Measurements from ENCODE around the gene RELT. TPM values are rescaled to one million over a fixed set of nuclear protein-coding genes. Genes with fewer than 3 reads are reported as not detected.

RELT gene
- total RNA-seq, 1 experiment from 2014 or later: 10.2 TPM

DNA sequence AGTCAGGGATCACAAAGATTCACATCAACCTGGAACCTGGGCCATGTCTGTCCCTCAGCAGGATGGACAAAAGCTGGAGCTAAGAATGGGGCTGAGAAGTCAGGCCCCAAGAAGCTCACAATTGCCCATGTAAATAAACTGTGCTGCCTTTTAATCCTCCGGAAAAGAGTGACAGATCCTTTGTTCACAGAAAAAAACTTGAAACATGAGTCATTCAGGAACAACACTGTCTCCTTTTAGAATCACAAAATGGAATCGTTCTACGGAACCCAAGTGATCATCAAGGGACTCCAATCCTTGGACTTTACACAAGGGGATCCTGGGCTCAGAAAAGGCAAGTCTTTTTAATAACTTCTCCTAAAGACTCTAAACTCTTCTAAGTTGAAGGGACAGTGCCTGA lies 36.1 kb downstream of the RELT start:
- Mint-ChIP-seq H3K4me1 (peaks cover 9 to 16% of the 10 kb centered on the region in 2 experiments; a peak in 3 of 4 replicates), H3K27me3 (ENCODE audit: low read depth) (no peaks in the 10 kb centered on the region), H3K36me3 (ENCODE audit: insufficient read depth in 1 of 3, low read depth in 3 of 3) (peaks cover 18 to 28% (median 26%) of the 10 kb centered on the region in 3 experiments; a peak in 6 of 7 replicates), H3K27ac (no peak overlapping the region; a peak in 1 of 7 replicates), H3K4me3 (no peak overlapping the region), H3K9me3 (no peaks in the 10 kb centered on the region)
- Histone ChIP-seq H3K9me3 (ENCODE audit: control insufficient read depth, low read depth, low read length) (no peaks in the 10 kb centered on the region), H2BK20ac (ENCODE audit: low read depth, low read length, poor library complexity, severe bottlenecking) (no peak overlapping the region), H2BK15ac (ENCODE audit: low read depth, low read length) (no peak overlapping the region), H3K4ac (ENCODE audit: low read depth, low read length) (no peak overlapping the region), H4K5ac (ENCODE audit: insufficient read length, low read depth, low read length) (no peak overlapping the region), H3K27me3 (ENCODE audit: insufficient read depth, low read length) (no peaks in the 10 kb centered on the region), H3K79me1 (ENCODE audit: insufficient read depth, low read depth, low read length, poor library complexity, severe bottlenecking) (no peaks in the 10 kb centered on the region), H2BK120ac (ENCODE audit: low read depth, low read length, poor library complexity, severe bottlenecking) (no peak overlapping the region), H2AK5ac (ENCODE audit: insufficient read length, low read length) (no peak overlapping the region), H3K4me1 (ENCODE audit: insufficient read depth, low read length) (no peaks in the 10 kb centered on the region), H2BK12ac (ENCODE audit: insufficient read length, low read depth, low read length) (no peak overlapping the region), H4K20me1 (ENCODE audit: control insufficient read depth, insufficient read depth, insufficient read length) (no peaks in the 10 kb centered on the region), H3K4me2 (ENCODE audit: insufficient read depth, insufficient read length, low read length) (no peak overlapping the region), H2AFZ (ENCODE audit: low read length) (no peak overlapping the region), H3K9ac (ENCODE audit: extremely low read depth, insufficient read length, low read length) (no peak overlapping the region), H4K8ac (replicated peaks; ENCODE audit: insufficient read length, low read depth, low read length) (no peak overlapping the region), H3K79me2 (ENCODE audit: insufficient read depth, low read length) (no peaks in the 10 kb centered on the region), H2BK5ac (ENCODE audit: insufficient read length, low read length) (no peak overlapping the region), H4K91ac (ENCODE audit: insufficient read length, low read depth, low read length) (no peak overlapping the region), H3T11ph (ENCODE audit: low read length) (no peak overlapping the region), H3K23ac (ENCODE audit: insufficient read length, low read depth, low read length) (no peak overlapping the region), H3K56ac (ENCODE audit: insufficient read length, low read depth, low read length) (no peak overlapping the region), H3K27ac (ENCODE audit: insufficient read length, low read depth, low read length) (no peak overlapping the region), H3K18ac (ENCODE audit: insufficient read length, low read depth, low read length) (no peak overlapping the region), H3K23me2 (ENCODE audit: insufficient read length, low read depth, low read length, poor library complexity, severe bottlenecking) (no peaks in the 10 kb centered on the region), H3K14ac (ENCODE audit: insufficient read depth, low read length) (no peak overlapping the region)
- no CpG with 5 or more reads among the region's 3 CpGs for WGBS (ENCODE audit: extremely low coverage, insufficient read length, low lambda C conversion rate)
- no peak for DNase-seq
- TF ChIP-seq, protein P1, sequence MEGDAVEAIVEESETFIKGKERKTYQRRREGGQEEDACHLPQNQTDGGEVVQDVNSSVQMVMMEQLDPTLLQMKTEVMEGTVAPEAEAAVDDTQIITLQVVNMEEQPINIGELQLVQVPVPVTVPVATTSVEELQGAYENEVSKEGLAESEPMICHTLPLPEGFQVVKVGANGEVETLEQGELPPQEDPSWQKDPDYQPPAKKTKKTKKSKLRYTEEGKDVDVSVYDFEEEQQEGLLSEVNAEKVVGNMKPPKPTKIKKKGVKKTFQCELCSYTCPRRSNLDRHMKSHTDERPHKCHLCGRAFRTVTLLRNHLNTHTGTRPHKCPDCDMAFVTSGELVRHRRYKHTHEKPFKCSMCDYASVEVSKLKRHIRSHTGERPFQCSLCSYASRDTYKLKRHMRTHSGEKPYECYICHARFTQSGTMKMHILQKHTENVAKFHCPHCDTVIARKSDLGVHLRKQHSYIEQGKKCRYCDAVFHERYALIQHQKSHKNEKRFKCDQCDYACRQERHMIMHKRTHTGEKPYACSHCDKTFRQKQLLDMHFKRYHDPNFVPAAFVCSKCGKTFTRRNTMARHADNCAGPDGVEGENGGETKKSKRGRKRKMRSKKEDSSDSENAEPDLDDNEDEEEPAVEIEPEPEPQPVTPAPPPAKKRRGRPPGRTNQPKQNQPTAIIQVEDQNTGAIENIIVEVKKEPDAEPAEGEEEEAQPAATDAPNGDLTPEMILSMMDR (conservative IDR thresholded peaks at IDR 0.05): no peak

Data from H9 (cell line).